Activated CD4-positive, alpha-beta T cell treated with anti-CD3 and anti-CD28 coated beads, Interleukin-2, amount 50 U/mL, for 4 hours (primary cell): Measurements from ENCODE around the gene WDR76.
"Not testable (repeated sequence)": the region's sequence is repeated elsewhere in the genome, so short reads cannot be mapped to it uniquely, and the experiment has no call there.

ENCODE experiments used
- DNase-seq, 2 experiments: peaks; one replicate each; pipeline ENCODE4 v3.0.0-alpha.2; 2020

Gene WDR76

DNA sequence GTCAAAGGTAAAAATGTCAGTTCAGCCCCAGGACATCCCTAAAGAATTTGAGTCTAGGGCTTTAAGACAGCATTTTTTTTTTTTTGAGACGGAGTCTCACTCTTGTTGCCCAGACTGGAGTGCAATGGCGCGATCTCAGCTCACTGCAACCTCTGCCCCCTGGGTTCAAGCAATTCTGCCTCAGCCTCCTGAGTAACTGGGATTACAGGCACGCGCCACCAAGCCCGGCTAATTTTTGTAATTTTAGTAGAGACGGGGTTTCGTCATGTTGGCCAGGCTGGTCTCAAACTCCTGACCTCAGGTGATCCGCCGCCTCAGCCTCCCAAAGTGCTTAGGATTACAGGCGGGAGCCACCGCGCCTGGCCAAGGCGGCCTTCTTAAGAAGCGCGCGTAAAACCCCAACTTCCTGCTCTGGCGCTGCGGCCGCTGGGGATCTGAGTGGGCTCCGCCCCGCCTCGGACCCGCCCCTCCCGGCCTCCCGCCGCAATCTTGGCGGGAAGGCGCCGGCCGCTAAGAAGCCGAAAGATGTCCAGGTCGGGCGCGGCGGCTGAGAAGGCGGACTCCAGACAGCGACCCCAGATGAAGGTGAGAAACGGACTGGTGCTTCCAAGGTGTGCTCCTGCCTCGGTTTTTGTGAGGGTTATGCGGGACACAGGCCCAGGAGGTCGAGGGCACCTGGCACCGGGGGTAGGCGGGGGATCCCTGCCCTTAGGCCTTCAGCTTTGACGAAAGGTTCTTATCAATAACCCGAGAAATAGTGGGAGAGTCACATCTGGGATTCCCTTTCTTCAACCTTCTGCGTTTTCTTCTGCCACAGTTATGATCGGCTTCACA is at the start of gene WDR76:
WDR76 (plus strand) TSS at position 495 of the 834 bp plus-strand sequence; CDS start at position 526, 31 bp downstream.
- peak; percentile 37 to 38 for DNase-seq

DNA sequence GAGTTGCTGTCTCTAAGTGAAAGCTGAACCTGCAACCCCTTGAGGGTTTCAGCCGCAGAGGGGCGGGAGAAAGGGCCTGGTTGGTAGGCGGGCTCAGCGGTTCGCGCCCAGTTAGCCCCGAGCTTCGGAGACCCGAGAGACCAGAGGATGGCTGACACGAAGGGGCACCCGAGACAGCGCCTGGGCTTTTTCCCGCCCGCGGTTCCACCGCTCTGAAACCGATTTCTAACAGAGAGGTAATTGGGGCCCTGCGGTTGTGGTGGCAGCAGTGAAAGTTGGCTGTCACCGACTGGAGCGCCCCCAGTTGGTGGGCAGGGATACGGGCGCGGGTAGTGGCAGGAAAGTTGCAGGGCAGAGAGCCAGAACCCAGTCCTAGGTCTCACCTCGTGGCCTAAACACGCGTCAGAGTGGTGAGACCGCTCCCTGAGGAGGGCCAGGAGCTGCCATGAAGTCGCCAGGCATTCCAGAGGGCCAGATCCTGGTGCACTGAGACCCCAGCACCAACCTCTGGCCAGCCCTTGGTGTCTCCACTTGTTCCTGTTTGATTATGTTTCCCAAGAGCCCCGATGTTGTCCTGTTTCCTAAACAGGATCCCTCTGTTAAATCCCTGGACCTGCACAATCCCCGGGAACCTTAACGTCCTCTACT is 49.4 kb upstream of the WDR76 start:
- DNase-seq, result peak; percentile 79 to 80

DNA sequence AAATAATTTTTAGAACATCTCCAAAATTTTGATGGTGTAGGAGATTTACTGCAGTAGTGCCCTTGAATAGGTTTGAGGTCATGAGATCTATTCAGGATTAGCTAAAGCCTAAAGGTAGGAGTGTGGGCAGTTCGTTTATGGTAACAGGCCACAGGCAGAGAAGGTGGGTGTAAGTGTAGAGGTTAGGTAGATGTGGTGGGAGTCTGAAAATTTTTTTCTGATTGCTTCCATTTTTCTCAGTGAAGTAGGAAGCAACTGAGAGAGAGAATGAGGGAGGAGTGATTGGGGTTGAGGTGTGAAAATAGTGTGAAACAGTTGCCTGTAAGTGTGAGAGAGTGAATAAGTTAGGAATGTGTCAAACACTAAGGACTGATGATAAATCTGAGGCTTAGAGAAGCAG is 47.8 kb upstream of the WDR76 start:
- no peak for DNase-seq

DNA sequence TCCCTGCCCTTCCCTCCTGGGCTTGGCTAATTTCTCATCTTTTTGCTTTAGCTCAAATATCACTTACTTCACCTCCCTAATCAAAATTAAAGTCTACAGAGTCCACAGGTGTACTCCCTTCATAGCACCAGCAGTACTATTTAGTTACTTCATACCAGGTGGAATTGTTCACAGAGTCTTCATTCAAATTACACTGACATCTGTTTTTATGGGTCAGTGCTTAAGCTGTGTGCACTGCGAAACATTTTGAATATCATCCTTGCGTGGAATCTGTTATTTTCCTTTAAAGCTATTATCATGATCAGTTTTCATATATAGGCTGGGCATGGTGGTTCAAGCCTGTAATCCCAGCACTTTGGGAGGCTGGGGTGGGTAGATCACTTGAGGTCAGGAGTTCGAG is 37.4 kb upstream of the WDR76 start:
- no peak for DNase-seq

DNA sequence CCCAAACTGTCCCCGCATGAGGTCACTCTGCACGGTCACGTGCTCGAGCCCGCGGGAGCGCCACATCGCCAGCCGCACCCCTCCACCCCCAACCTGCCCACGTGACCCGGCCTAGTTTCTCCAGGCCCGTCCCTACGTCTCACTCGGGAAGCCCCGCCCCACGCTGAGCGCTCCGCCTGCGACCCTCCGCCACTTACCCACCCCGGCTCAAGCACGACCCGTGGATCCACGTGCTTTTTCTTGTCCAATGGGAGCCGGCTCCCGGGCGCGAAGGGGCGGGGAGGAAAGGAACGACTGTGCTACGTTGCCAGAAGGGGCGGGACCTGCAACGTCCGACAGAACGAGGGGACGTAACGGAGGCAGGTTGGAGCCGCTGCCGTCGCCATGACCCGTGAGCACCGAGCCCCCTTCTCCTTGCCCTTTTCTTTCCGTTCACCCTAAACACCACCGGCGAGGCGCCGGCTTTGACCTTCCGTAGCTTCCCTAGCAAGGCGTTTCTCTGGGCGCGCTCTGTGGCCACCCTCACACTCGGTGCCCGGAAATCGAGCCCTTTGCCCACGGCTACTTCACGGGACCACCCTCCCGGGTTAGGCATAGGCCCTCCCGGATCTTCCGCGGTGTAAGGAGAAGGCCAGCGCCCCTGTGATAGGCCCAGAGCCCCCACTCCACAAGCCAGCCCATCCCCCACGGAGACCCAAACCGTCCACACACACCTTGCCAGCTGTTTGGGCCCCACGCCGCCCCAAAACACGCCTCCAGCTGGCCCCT is 34.6 kb upstream of the WDR76 start, which contains the start of gene SERF2:
SERF2 (plus strand) TSS at position 328 of the 768 bp plus-strand sequence; CDS start at position 385, 57 bp downstream.
- peak; percentile 100 for DNase-seq

DNA sequence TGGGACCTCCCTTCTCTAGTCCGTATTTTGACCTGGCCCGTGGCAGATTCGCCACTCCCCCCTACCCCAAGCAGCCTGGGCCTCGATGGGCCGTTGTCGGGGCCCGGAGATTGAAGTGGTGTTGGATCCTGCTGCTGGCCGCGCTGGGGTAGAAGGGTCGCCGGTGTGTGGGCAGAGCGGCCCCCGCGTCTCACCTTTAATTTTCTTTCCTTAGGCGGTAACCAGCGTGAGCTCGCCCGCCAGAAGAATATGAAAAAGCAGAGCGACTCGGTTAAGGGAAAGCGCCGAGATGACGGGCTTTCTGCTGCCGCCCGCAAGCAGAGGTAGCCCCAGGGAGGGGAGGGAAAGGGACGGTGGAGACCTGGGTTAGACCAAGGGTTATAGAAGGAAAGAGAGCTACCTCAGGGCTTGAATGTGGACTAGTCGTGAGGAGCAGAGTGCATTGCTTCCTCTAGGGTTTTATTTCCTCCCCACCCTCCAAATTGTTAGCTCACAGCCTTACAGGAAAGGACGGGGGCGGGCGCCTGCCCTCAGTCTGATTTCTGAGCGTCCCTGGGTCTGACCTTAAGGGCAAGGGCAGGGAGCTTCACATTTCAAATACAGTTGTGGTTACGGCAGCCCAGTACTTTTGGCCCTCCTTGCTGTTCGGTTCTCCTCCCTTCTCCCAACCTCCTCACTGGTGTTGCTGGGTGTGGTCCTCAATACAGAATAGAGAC is 33.9 kb upstream of the WDR76 start:
- DNase-seq, result peak; percentile 10 to 27

DNA sequence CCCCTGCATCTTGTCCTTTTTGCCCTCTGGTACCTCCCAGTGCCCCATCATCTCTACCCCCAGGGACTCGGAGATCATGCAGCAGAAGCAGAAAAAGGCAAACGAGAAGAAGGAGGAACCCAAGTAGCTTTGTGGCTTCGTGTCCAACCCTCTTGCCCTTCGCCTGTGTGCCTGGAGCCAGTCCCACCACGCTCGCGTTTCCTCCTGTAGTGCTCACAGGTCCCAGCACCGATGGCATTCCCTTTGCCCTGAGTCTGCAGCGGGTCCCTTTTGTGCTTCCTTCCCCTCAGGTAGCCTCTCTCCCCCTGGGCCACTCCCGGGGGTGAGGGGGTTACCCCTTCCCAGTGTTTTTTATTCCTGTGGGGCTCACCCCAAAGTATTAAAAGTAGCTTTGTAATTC is 33.2 kb upstream of the WDR76 start:
- DNase-seq, result no peak

DNA sequence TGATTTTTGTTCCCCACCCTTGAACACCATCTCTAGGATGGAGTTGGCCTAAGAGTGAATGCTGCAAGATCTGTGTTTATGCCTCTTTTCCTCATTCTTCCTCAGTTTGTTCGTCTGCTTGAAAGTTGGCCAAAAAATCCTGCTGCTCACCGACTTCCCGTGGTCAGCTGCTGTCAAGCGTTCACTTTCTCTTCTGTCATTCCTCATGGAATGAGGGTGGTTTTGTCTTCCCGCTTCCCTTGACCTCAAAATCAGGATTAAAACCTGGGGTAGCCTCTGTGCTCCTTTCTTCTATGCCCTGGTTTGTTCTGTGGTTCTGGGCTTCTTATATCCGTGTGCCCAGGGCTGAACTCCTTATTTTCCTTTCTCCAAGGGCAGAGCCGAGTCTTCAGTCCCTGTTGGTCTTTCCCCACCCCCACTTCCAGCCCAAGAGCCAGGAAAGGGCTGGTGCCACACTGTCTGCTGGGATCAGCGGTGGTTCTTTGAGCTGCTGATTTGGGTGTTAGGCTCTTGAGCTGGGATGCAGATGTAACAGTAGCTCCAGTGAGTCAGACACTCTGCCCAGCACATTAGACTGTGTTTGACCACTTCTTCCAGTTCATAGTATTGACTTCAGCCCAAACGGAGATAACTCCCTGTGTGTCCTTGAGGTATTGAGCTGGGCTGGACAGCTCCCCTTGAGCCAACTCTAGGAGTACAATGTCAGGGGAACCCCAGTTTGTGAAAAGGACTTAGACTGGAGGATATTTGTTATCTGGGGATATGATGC is 32.3 kb upstream of the WDR76 start:
- DNase-seq, result no peak

DNA sequence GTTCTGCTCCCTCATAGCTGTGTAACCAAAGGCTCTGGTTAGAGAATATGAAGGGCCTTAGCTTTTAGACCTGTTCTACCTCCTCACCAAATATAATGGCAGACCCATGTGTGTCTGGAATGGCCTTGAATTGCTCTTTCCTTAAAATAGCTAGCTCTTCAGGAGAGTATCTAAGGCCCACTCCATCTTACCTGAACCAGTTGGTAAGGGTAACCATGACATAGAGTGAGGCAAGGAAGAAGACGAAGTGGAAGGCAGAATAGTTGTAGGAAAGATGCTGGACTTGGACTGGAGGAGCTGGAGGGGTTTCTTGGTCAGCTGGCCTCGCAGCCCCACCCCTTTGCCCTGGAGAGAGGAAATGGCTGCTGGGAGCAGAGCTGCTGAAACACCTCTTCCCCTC is 31.6 kb upstream of the WDR76 start:
- no peak for DNase-seq

DNA sequence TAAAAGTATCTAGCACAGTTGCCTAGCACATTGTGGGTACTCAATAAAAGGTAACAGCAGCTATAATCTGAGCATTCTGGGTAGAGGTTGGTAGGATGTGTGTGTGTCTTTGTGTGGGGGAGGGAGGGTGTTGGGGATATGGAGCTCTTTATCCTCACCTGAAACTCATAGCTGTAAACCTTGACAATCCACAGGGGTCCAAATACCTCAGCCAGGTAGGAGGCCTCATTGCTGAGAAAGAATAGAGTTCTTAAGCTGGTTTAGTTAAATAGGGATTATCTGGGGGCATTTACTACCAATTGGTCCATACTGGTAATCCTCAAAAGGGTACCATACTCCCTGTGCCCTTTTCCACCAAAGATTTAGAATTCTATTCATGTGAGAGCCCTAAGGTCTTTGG is 30.8 kb upstream of the WDR76 start:
- DNase-seq, result no peak

DNA sequence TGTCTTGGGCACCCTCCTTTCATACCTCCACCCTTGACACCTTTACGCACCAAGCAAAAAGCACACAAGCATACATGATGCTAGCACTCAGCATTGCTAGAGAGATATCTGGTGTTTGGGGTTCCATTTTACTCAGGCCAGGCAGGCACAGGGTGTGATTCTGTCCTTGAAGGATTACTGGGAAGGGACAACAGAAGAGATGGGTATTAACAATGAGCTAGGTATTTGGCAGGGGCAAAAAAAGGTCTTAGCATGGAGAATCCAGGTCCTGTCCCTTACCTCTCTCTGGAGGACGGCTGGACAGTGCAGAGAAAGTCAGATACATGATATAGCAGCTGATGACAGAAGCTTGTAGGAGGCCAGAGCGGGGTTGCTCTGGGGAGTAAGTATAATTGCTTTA is 30.2 kb upstream of the WDR76 start:
- no peak for DNase-seq

DNA sequence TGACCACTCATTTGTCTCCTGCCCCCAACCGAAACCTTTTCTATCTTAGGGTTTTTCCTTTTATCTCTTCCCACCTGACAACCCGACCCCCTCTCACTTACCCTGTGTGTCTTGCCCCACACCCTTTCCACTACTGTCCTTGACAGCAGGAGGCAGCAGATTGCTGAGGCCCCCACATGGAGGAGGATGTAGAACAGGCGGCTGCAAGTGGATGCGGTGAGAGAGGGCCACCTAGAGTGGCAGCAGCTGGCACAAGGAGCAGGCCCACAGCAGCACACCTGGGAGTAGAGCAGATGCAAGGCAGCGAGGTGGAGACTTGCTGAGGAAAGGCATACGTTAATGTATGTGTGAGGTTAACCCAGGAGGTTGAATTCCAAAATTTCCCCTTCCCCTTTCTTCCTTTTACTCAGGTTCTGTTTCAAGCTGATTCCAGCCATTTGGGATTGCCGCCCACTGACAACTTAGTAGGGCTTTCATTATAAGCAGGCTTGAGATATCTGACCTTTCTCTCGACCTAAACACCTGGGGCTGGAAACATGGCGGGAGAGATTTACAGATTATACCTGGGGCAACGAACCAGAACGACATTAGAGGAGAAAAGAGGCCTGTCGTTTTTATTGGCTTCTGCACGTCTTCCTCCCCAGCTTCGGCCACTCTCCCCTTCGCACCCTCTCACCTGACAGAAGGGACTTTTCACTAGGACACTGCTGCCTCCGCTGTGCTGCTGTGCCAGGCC is 27.4 kb upstream of the WDR76 start:
- DNase-seq, result no peak

DNA sequence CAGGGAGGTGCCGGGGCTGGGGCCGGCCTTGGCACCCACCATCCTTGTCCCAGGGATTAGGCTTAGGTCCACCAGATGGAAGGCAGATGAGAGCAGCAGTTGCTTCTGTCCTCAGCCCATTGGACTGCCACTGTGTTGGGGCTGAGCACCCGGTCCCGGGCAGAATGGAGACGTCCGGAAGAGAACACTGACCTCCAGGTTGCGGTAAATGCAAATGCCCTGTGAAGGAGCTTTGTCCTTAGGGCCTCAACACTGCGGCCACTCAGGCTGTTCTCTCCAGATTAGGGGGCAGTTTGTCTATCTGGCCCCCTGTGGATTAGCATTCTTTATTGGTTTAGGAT is 26.9 kb upstream of the WDR76 start, which contains the start of gene SERINC4:
SERINC4 (minus strand) TSS at position 276 of the 341 bp plus-strand sequence; CDS start at position 42, 234 bp downstream.
- no peak for DNase-seq

DNA sequence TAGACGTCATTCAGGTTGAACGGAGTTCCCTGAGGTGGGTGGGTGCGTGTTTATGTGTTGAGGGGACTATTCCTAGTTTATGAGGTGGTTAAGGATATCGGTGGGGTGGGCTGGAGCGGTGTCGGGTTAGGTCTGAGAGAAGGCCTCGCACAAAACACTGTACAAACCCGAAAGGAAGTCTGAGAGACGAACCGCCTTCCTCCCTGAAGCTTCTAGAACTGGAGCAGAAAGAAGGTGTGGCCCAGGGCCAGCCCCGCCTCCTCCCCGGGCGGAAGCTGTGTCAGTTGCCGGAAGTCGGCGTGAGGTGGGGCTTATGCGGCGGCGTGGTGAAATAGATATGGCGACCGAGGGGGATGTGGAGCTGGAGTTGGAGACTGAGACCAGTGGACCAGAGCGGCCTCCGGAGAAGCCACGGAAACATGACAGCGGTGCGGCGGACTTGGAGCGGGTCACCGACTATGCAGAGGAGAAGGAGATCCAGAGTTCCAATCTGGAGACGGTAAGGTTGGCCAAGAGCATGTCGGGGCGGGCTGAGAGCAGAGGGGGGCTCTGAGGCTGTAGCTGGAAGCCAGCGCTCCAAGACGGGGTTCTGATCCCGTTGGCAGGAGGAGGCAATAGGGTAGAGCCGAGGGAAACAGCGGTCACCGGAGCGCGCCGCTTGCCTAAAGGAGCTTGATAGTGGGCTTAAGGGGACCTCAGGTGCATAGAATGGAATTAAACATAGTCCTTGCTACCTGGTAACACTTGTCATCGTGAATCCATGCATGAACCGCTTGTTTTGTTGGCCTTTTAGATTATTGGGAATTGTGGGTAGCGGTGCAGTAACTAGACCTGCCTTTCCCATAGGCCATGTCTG is 26.3 kb upstream of the WDR76 start, which contains the start of gene HYPK:
HYPK (plus strand) TSS at position 314 of the 856 bp plus-strand sequence; CDS start at position 338, 24 bp downstream.
- DNase-seq, result peak; percentile 90 to 92

DNA sequence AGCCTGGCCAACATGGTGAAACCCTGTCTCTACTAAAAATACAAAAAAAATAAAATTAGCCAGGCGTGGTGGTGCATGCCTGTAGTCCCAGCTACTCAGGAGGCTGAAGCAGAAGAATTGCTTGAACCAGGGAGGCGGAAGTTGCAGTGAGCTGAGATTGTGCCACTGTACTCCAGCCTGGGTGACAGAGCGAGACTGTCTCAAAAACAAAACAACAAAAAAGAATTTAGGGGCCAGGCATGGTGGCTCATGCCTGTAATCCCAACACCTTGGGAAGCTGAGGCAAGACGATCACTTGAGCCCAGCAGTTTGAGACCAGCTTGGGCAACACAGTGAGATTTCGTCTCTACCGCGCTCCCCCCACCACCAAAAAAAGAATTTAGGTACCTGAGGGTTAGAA is 24.1 kb upstream of the WDR76 start:
- DNase-seq, result not testable (repeated sequence)

DNA sequence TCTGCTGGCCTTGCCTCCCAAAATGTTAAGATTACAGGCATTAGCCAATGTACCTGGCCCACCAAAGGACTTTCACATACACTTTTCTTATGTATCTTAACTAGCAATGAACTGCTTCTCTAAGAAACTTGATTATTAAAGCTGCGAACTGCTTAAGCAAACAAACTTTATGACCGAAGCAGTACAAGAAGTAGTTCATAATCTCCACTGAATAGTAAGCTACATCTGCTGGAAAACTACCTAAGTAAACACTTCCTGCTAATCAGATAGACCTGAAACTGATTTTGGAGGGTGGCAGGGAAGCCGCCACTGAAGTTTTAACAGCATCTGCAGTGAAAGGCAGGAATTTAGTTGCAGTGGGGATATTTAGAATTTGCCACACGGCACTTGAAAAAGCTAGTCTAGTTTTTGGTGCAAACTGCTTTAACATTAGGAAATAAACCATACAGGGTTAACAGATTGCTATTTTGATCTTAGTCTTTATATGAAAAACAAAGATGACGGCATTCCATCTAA is 18.3 kb upstream of the WDR76 start:
- no peak for DNase-seq

DNA sequence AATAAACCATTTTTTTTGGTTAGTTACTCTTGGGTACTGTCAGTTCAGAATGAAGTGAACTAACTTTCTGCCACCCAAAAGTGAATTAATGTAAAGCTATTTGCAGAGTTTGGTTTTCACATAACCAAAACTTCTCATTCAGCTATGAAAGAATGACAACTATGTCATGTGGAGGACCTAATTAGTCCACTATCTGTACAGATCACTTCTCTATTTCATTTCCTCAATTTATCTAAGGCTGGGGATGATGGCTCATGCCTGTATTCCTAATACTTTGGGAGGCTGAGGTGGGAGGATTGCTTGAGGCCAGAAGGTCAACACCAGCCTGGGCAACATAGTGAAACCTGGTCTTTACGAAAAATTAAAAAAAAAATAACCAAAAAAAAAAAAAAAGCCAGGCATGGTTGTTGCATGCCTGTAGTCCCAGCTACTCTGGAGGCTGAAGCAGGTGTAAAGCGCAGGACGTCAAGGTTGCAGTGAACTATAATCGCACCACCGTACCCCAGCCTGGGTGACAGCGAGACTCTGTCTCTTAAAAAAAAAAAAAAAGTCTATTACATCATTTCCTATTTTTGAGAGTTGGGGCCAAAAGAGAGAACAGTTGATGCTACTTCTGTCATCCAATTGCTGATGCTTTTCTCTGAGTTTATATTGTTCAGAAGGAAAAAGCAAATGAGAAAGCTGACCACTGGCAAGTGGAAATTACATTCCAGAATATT is 17.7 kb upstream of the WDR76 start:
- DNase-seq, result no peak

DNA sequence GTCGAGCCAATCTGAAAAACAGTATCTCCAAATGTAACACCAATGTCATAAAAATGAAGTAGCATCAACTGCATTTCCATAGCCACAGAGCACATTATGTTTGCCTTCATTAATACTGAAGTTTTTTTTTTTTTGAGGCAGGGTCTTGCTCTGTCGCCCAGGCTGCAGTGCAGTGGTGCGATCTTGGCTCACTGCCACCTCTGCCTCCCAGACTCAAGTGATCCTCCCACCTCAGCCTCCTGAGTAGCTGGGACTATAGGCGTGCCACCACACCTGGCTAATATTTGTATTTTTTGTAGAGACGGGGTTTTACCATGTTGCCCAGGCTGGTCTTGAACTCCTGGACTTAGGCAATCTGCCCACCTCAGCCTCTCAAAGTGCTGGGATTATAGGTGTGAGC is 11.7 kb upstream of the WDR76 start:
- DNase-seq, result not testable (repeated sequence)

DNA sequence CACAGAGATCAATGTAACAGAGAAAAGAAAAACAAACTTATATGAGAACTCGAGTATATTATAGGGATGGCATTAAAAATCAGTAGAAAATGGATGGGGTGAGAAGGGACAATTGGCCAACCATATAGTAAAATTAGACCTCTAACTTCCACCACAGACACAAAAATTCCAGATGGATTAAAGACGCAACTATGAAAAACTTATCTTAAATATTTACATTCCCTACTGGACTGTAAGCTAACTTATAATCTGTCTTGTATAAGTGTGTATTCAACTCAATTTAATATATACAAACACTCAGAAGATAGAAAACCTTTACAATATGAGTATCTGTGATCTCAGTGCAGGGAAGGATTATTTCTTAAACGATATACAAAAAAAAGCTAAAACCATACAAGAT is 5.3 kb upstream of the WDR76 start:
- DNase-seq, result no peak
